Prostate gland (tissue), 2 donors: ENCODE measurements around the gene LMOD2. TPM values are rescaled to one million over a fixed set of nuclear protein-coding genes. Genes with fewer than 3 reads are reported as not detected.

Experiments
- DNase-seq: peaks from one replicate; pipeline ENCODE4 v3.0.0-alpha.2; 2019; ENCODE audit warnings: low spot score
- H3K27ac ChIP-seq, 2 donors: fragments of 200-600 bp; sonication (generic); 2 replicates each; pipeline ENCODE4 v1.5.1; 2017 to 2019
- H3K27me3 ChIP-seq: fragments of 200-600 bp; sonication (generic); replicated peaks from 2 replicates; pipeline ENCODE4 v1.5.1; 2019; ENCODE audit not compliant: insufficient read depth
- H3K36me3 ChIP-seq, 2 donors: fragments of 200-600 bp; sonication (generic); 1 replicate in 1 of 2; 2 replicates in 1 of 2; pipeline versions ENCODE4 v1.5.1 to v1.8.1; 2017 to 2019
- H3K4me1 ChIP-seq: fragments of 200-600 bp; sonication (generic); replicated peaks from 2 replicates; pipeline ENCODE4 v1.5.1; 2019
- H3K4me3 ChIP-seq, 2 donors: fragments of 200-600 bp; sonication (generic); 2 replicates each; pipeline ENCODE4 v1.5.1; 2017 to 2019
- H3K9me3 ChIP-seq: fragments of 200-600 bp; sonication (generic); 2 replicates; pipeline ENCODE4 v1.5.1; 2017
- POLR2A ChIP-seq: fragments of 450-650 bp; IDR thresholded peaks from one replicate; pipeline ENCODE4 v1.6.1; 2016; ENCODE audit warnings: antibody characterized with exemption, mild to moderate bottlenecking
- POLR2AphosphoS5 ChIP-seq: sonication (generic); formaldehyde crosslinking; IDR thresholded peaks from one replicate; pipeline ENCODE4 v1.6.1; 2017; ENCODE audit warnings: antibody characterized with exemption
- WGBS: methylation state at CpG from one replicate; pipeline ENCODE4 v1.1.5; 2018; 5-methylcytosine and 5-hydroxymethylcytosine counted together
- intact Hi-C: fragments of 100-400 bp; cut with DNase I; formaldehyde crosslinking; loops from one replicate; pipeline ENCODE4 v1.14.2; 2022
- total RNA-seq, 2 donors: library from RNA; depleted of rRNA; stranded (reverse); fragments of >200 nt; gene quantifications; one replicate each; pipeline ENCODE4 v1.1.0, GENCODE V29; 2016
- TF ChIP-seq, protein P1 (sequence below), 4 experiments: fragments of 200-600 bp in 2 of 4; fragments of 450-650 bp in 2 of 4; sonication (generic) in 2 of 4; IDR thresholded peaks; 1 replicate in 3 of 4; 2 replicates in 1 of 4; pipeline ENCODE4 v1.5.1; 2016 to 2019; ENCODE audit warnings: antibody characterized with exemption in 4 of 4, mild to moderate bottlenecking in 2 of 4, moderate library complexity in 2 of 4

LMOD2 gene
- total RNA-seq, 2 donors from 2014 or later = 4.6 TPM; not detected in 1

DNA sequence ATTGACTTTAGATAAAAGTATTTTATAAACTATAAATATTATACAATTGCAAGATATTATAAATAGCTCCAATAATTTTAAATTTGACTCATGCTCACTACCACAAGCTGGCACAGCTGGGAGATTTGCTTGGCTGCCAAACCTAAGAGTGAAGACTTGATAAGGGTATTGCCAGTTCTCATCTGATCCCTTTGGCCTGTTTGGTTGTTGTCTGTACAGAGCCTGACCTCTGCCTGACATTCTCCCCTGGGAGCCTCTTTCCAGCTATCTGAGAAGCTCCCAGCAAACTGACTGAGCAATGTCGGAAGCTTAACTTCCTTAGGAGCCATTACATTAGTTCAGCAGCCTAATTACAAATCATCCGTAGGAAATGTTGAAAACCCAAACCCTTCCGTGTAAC, 10.2 kb upstream of the LMOD2 start:
- H3K27ac ChIP-seq = no peak overlapping the region
- WGBS = 79% methylated on average over 3 of the region's 3 CpGs
- H3K36me3 ChIP-seq = no peaks in the 10 kb centered on the region
- H3K9me3 ChIP-seq = no peaks in the 10 kb centered on the region
- no peaks in the 10 kb centered on the region for H3K4me1 ChIP-seq
- H3K27me3 ChIP-seq = no peaks in the 10 kb centered on the region
- intact Hi-C loops = no loop called here
- TF ChIP-seq, protein P1, sequence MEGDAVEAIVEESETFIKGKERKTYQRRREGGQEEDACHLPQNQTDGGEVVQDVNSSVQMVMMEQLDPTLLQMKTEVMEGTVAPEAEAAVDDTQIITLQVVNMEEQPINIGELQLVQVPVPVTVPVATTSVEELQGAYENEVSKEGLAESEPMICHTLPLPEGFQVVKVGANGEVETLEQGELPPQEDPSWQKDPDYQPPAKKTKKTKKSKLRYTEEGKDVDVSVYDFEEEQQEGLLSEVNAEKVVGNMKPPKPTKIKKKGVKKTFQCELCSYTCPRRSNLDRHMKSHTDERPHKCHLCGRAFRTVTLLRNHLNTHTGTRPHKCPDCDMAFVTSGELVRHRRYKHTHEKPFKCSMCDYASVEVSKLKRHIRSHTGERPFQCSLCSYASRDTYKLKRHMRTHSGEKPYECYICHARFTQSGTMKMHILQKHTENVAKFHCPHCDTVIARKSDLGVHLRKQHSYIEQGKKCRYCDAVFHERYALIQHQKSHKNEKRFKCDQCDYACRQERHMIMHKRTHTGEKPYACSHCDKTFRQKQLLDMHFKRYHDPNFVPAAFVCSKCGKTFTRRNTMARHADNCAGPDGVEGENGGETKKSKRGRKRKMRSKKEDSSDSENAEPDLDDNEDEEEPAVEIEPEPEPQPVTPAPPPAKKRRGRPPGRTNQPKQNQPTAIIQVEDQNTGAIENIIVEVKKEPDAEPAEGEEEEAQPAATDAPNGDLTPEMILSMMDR (IDR thresholded peaks at IDR 0.05) = no peak
- no peak for TF ChIP-seq POLR2AphosphoS5
- no peak for TF ChIP-seq POLR2A
- DNase-seq = no peak
- H3K4me3 ChIP-seq = no peak overlapping the region

DNA sequence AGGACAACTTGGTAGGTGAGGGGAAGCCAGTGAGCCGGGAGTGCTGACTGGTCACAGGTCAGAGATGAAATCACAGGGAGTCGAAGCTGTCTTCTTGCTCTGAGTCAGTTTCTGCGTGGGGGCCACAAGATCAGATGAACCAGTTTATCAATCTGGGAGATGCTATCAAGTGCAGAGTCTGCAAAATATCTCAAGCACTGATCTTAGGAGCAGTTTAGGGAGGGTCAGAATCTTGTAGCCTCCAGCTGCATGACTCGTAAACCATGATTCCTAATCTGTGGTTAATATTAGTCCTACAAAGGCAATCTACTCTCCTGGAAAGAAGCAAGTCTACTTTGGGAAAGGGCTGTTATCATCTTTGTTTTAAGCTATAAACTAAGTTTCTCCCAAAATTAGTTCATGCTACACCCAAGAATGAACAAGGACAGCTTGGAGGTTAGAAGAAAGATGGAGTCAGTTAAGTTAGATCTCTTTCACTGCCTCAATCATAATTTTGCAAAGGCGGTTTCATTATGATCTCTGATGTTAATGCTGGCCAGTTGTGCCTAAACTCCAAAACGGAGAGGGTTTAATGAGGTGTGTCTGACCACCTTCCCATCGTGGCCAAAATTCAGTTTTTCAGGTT, 8.4 kb upstream of the LMOD2 start:
- Histone ChIP-seq H3K27ac (no peak overlapping the region), H3K36me3 (no peaks in the 10 kb centered on the region), H3K4me3 (no peak overlapping the region), H3K4me1 (no peaks in the 10 kb centered on the region), H3K27me3 (no peaks in the 10 kb centered on the region), H3K9me3 (no peaks in the 10 kb centered on the region)
- DNase-seq = no peak
- WGBS = 90% methylated on average over 7 of the region's 7 CpGs
- no peak for TF ChIP-seq POLR2A
- TF ChIP-seq, protein P1 (IDR thresholded peaks at IDR 0.05) = no peak
- no peak for TF ChIP-seq POLR2AphosphoS5
- intact Hi-C loops = no loop called here

GRCh38 chr7:123649964-123650363, 5.7 kb upstream of the LMOD2 start:
- intact Hi-C loops = no loop called here
- WGBS = 88% methylated on average over 2 of the region's 2 CpGs
- Histone ChIP-seq H3K4me3 (no peak overlapping the region), H3K27me3 (no peaks in the 10 kb centered on the region), H3K36me3 (no peaks in the 10 kb centered on the region), H3K9me3 (no peaks in the 10 kb centered on the region), H3K4me1 (no peaks in the 10 kb centered on the region), H3K27ac (no peak overlapping the region)
- DNase-seq = no peak
- TF ChIP-seq POLR2AphosphoS5 = no peak
- TF ChIP-seq, protein P1 (IDR thresholded peaks at IDR 0.05) = no peak
- TF ChIP-seq POLR2A = no peak

- no peaks in the 10 kb centered on the region for H3K27me3 ChIP-seq
- H3K4me3 ChIP-seq = no peak overlapping the region
- no peak overlapping the region for H3K27ac ChIP-seq
- DNase-seq = no peak
- no peaks in the 10 kb centered on the region for H3K9me3 ChIP-seq
- WGBS = 74% methylated on average over 2 of the region's 2 CpGs
- TF ChIP-seq POLR2A (no peak), POLR2AphosphoS5 (no peak)
- TF ChIP-seq, protein P1 (IDR thresholded peaks at IDR 0.05) = no peak
- no peaks in the 10 kb centered on the region for H3K4me1 ChIP-seq
- intact Hi-C loops = no loop called here
- H3K36me3 ChIP-seq = no peaks in the 10 kb centered on the region
Measured at GRCh38 chr7:123650595-123650994, 5.1 kb upstream of the LMOD2 start.

DNA sequence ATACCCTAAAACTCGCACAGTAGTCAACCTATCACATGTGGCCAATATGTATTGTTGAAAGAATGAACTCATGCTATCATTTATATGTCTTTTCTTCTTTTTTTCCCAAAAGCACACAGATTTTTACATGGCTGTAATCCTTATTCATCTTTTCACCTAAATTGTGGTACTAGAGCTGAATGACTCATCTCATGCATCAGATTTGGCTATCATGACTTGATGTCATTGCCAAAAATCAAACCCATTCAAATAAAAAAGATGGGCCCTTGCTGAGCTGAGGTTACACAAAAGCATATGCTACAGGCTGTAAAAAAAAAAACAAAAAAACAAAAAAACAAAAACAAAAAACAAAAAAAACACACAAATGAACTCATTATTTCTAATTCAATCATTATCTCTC, 3.3 kb upstream of the LMOD2 start:
- Histone ChIP-seq H3K36me3 (no peaks in the 10 kb centered on the region), H3K9me3 (no peaks in the 10 kb centered on the region), H3K27ac (no peak overlapping the region), H3K4me1 (no peaks in the 10 kb centered on the region), H3K27me3 (no peaks in the 10 kb centered on the region), H3K4me3 (no peak overlapping the region)
- DNase-seq = no peak
- 95% methylated on average over 1 of the region's 1 CpG for WGBS
- intact Hi-C loops = no loop called here
- TF ChIP-seq POLR2A (no peak), POLR2AphosphoS5 (no peak)
- TF ChIP-seq, protein P1 (IDR thresholded peaks at IDR 0.05) = no peak
